Upper lobe of left lung (tissue), 4 donors: ENCODE data around the gene SUCO.

Experiments
- CTCF ChIP-seq, 6 experiments: fragments of 450-650 bp in 4 of 6; fragments of 200-600 bp in 2 of 6; sonication (generic) in 2 of 6; IDR thresholded peaks; one replicate each; pipeline ENCODE4 v1.5.1; 2016 to 2019; ENCODE audit warnings: antibody characterized with exemption in 6 of 6
- EP300 ChIP-seq, 4 donors: sonication (generic); formaldehyde crosslinking; IDR thresholded peaks; one replicate each; pipeline ENCODE4 v1.5.1; 2017; ENCODE audit warnings: antibody characterized with exemption in 4 of 4, control low read depth in 2 of 4
- POLR2A ChIP-seq, 4 donors: fragments of 450-650 bp; IDR thresholded peaks; one replicate each; pipeline ENCODE4 v1.5.1; 2016 to 2017; ENCODE audit warnings: antibody characterized with exemption in 4 of 4, mild to moderate bottlenecking in 2 of 4
- POLR2AphosphoS5 ChIP-seq, 2 donors: sonication (generic); formaldehyde crosslinking; IDR thresholded peaks; one replicate each; pipeline ENCODE4 v1.5.1; 2017; ENCODE audit warnings: antibody characterized with exemption in 2 of 2

GRCh38 chr1:172544481-172545104 is 11.6 kb downstream of the SUCO start:
- TF ChIP-seq POLR2A (IDR thresholded peaks at IDR 0.05) = no peak
- TF ChIP-seq CTCF (IDR thresholded peaks at IDR 0.05) = no peak
- no peak for TF ChIP-seq POLR2AphosphoS5 (IDR thresholded peaks at IDR 0.05)
- no peak for TF ChIP-seq EP300 (IDR thresholded peaks at IDR 0.05)
